NCI-H1930 (cell line): Measurements from ENCODE around the gene TBC1D9B.

Experiments
- DNase-seq, 2 experiments: peaks; one replicate each; lab custom pipeline; 2025; lab: John Stamatoyannopoulos, UW

TBC1D9B gene

DNA sequence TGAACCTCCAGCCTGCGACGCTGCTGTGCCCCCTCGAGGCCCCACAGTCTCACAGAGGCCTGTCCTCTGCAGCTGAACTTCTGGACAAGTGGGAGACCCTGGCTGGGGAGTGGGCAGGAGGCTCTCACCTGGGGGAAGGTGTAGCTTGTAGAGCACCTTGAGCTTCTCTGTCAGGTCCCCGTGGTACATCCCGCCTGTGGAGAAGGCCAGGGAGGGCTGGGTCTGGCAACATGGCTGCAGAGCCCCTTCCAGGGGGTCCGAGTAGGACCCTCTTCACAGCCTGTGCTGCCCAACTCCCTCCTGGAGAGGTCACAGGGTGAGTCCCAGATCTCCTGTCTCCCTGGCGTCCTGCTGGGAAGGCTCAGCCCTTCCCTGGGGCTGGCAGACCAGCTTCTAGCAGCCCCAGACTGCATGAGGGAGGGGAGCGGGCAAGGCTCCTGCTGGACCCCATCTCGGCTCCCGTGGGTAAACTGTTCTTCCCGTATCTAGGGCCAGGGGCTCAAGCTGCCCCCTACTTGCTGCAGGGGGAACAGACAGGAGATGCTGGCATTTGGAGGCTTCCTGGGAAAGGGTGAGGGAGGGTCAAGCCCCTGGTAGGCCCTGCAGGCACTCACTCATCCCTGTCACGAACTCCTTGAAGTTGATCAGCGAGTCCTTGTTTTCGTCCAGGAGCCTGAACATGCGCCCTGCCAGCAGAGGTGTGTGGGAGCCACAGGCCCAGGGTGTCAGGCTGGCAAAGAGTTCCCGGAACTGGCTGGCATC lies 37.9 kb downstream of the TBC1D9B start:
- DNase-seq: no peak

DNA sequence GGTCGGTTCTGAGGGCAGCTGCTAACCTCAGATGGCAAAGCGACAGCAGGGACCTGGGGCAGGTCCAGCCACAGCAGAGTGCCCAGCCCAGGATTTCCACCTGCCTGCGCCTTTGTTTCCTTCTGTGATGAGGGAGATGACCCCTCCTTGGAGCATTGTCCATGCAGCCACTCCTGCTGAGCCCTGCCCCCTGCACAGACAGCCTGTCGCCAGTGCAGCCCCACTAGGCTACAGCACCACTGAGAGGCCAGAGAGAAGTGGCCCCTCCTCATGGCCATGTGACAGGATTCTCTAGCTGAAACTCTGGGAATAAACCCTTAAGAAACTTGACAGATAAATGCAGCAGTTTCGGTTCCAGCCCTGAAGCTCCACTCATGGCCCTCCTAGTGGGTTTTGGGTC lies 38.6 kb downstream of the TBC1D9B start:
- no peak for DNase-seq

DNA sequence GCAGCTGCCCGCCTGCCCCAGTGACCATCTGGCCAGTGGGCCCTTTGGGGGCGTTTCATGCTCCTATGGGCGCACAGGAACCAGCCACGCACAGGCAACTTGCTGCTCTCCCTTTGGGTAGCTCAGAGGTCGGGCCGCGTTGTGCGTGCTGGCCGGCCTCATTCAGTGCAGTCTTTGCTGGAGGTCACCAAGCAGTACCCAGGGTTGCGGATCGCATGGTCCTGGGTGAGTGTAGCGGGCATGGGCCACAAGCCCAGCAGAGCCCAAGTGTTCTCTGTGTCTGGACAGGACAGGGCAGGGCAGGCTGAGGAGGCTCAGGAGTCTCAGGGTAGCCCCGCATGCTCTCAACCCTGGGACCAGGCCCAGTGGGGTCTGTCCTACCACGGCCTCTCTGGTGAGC lies 39.2 kb downstream of the TBC1D9B start:
- no peak for DNase-seq

DNA sequence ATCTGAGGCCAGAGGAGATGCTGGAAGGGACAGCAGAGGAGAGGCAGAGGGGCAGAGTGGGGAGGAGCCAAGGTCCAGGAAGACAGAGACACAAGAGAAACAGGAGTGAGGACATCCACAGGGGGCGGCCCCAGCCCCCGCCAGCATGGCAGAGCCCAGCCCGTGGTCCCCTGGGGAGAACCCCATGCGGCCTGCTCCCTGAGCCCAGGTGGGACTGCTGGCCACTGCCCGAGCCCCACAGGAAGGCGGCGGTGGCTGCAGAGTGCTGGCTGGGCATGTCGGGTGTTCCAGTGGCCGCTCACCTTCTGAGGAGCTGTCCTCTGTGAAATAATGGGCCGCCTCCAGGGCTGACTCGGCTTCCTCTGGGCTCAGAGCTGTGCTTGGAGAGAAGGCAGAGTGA lies 40.2 kb downstream of the TBC1D9B start:
- no peak for DNase-seq

DNA sequence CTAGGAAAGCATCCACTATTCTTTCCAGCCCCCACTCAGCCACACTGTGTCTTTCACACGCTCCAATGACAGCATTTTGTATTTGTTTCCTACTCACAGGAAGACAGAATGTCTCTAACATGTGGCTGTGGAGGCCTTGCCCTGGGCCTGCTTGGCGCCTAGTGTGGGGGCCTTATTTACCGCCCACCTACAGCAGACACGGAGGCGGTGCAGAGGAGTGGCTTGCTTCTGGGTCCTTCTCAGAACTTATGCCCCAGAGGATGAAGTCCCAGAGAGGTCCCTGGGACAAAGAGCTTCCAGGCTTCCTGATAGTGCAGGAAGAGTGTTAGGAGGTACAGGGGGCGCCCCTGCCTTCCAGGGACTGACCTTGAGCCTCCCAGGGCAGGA lies 40.6 kb downstream of the TBC1D9B start:
- DNase-seq: no peak

DNA sequence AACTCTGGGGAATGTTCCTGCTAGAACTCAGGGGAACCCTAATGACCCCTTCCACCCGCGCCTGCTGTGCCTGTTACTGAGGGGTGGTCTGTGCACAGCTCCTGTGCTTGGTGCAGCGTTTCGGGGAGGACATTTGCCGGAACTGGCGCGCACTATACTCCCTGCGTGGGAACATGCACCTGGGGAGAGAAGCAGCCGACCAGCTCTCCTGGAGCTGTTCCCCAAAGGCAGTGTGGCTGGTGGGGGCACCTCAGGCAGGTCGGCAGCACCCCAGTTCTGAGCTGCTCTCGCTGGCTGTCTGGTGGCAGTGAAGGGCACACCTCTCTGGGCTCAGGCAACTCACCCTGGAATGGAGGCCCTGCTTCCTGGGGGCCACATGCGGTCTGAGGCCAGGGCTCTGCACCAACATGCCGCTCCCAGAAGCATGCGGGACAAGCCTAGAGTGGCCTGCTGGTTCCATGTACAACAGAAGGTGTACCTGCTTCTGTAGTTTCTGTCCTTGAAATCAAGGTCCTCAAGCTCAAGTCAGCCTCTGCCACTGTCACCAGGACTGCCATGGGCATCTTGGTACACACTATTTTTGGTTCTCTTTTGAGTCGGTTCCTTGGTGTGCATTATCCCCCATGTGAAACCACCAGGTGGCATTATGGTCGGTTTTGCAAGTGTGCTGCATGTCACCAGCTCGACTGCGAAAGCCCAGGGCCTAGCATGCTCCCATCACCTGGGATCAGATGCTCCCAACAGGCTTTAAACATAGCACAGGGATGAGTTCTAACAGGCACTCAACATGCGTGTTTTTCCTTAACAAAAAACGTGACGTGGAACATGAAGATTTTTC lies 41.2 kb downstream of the TBC1D9B start:
- DNase-seq: no peak

DNA sequence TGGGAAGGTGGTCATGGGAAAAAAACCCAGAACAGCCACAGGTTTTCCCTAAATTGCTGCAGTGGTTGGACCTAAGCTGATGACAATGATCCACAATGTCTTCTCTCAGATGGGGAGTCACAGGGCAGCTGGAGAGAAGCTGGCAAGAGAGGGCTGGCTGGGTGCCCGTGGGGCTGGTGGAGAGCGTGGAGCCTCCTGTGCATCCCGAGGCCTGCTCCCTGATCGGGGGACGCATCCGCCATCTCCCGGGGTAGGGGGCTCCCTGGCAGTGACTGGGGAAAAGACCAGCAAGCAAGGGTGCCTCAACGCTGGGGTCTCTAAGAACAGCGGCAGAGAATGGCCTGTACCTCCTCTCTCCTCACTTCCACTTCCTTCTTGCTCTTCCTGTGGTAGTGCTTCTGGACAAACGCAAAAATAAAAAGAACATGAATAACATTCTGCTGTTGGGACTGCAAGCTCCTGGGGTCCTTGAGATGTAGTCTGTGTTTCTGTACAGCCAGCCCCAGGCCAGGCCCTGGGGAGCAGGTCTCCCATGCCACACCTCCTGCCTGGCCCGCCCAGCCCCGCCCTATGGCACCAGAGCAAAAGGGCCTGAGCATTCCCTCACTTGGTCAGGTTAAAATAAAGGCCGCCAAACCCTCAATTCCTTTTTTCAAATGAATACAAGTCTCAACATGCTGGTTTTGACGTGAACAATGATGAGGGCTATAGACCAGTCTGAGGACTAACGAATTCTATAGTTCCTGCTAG lies 42.0 kb downstream of the TBC1D9B start:
- no peak for DNase-seq

DNA sequence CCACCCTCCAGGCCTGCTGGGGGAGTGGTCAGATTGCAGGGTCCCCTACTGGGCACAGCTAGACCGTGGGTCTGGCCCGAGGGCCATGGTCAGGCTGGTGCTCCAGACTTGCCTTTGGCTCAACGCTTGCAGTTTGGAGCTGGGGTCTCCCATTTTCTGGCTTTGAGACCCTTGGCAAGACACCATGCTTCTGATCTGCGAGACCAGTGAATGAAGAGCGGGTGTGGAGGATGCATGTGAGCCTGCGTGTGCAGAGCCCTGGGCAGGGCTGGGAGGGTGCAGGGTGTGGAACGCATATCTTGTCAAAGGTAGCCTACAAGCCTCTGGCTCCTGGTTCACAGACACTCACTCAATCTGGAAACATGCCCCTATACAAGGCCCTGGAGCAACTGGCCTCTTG lies 43.0 kb downstream of the TBC1D9B start:
- no peak for DNase-seq

DNA sequence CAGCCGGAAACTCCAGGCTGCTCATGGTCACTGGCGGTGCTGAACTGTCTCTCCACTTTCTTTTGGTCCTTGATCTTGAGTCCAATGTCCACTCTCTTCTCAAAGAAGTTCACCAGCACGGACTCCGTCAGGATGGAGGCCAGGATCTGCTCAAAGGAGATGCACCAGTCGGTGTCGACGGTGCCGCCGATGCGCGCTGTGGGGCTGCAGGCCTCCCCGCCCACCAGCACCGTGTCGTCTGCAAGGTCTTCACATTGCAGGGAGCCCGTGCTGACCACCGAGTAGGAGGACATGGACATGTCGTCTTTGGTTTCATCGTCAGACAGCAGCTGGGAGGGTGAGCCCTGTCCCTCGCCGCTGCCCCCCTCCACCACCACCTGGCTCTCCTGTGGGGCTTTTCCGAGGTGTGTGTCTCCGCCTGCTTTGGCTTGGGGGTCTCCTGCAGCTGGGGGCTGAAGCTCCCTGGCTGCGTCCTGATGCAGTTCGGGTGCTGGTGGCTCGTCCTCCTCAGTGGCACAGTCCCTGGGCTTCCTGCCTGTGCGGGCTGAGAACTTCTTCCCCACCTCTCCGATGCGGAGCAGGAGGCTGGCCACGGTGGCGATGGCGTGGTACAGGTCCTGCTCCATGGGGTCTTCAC lies 44.1 kb downstream of the TBC1D9B start:
- no peak for DNase-seq

DNA sequence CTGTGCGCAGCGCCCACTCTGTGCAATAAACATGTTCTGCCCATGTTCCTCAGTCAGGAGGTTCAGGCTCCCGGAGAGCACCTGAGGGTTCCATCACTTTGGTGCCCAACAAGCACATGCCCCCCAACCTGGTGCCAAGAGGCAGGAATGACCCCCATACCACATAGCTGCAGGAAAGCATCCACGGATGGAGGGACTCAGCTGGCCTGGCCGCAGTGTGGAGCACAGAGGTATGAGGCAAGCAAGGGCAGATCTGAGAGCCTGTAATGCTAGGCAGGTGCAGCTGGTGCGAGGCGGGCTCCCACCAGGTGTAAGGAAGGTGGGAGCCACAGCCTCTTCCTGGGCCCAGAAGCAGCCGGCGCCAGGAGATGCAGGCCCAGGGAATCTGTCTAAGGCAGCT lies 44.8 kb downstream of the TBC1D9B start:
- no peak for DNase-seq

DNA sequence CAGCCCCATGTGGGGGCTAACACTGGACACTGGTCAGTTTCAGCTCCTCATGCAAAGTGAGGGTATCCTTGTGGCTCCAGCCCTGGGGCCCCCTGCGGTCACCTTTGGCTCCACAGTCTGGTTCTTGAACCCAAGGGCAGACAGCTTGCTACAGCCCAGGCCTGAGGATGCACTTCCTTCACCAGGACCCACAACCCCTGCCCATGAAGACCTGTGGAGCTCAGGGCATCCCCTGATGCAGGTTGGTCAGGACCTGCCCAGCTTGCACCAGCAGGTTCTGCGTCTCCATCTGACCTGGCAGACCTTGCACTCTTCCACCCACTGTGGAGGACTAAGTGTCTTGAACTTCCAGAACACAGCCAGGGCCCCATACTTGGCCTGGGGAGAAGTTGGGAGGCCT lies 45.4 kb downstream of the TBC1D9B start:
- no peak for DNase-seq

DNA sequence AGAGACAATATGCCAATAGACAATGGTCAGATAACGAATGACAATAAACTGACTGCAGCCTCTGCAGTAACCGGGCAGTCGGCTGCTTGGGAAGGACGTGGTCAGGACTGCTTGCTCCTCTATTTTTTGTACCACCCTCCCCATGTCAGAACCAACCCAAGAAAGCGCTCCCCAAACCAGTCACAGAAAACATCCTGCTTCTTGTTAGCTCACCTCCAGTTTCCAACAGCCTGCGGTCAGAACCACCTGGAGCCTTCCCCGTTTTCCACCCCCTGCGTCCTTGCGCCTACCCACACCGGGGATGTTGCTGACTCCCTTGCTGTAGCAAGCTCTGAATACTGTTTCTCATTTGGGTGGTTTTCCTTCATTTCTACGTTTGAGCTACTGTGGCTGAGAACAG lies 47.4 kb downstream of the TBC1D9B start:
- DNase-seq: no peak

DNA sequence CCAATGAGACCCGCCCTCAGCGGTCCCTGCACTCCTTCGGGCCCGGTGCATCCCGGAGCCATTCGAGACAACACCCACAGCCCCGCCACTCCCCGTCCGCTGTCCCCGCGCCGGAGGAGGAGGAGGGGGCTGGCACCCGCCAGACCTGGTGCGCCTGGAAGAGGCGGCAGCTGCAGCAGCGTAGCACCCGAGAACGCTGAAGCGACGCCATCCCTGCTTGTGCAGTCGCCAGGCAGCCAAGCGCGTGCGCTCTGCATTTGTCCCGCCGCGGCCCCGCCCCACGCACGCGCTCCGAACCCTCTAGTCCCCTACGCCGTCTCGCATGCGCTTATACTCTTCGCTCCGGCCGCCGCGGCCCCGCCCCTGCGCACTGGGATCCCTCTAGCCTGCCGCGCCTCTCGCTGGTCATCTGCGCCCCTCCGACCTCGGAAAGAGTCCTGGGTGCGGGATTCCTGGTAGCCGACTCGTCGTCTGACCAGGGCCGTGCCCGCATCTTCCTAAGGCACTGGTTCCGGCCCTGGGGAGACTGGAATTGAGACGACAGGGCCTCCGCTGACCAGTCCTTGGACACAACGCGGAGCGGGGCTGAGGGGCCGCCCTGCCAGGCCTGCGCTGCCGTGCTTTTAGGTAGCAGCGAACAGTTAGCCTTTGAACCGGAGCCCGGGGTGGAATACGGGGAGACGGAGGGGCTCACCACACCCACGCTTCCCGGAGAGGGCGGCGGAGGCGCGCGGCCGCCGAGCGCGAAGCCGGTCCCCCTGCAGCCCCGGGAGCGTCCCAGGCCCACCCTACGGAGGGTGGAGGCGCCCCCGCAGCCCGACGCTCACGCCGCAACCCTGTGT lies 48.9 kb downstream of the TBC1D9B start, which contains the start of gene MRNIP:
MRNIP (minus strand) TSS at position 232 of the 842 bp plus-strand sequence; CDS start at position 211, 21 bp downstream.
- peak; percentile 81 to 92 for DNase-seq

DNA sequence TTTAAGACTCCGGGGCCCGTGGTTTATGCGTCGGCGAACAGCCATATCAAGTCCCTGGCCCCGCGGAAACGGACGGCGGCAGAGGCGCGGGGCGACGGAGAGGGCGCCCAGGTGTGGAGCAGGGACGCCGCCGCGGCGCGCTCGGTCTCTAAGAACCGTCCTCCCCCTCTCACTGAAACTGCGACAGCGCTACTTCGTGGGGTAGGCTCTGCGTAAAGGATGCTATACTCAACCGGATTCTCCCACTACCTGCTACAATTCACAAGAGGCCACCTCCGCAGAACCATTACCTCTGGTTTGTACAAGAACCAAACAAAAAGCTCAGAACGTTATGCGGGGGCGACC lies 49.5 kb downstream of the TBC1D9B start:
- DNase-seq: peak in 1 of 2 experiments; percentile 28

DNA sequence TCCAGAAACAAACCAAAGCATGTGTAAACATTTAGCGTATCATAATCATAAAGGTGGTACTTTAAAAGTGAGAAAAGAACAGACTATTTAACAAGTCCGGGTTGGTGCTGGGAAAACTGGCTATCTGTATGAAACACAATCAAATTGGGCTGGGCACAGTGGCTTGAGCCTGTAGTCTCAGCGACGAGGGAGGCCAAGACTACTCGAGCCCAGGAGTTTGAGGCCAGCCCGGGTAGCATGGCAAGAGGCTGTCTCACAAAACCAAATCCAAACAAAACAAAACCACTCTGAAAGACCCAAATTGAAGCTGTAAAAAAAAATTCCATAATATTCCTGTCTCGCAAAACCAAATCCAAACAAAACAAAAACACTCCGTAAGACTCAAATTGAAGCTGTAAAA lies 53.3 kb downstream of the TBC1D9B start:
- no peak for DNase-seq

DNA sequence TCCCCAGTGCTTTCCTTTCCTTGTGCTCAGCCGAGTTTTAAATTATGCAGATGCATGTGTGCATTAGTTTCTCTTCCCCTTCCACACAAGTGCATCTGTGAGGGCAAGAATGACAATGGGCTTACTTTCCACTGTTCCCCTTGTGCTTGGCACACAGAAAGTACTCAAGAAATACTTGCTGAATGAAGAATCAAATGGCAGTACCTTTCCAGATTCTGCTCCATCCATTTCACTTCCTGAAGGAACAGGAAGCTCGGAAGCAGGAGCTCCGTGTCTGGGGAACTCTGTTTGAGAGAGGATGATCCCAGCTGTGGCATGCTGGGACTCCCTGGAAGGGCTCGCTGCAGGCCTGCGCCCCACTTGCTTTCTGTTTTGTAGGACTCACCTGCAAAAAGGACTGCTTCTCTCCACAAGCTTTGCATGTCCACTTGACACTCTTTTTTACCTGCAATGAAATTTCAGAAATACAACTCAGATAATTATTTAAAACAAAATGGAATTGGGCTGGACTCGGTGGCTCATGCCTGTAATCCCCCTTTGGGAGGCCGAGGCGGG lies 54.6 kb downstream of the TBC1D9B start:
- no peak for DNase-seq

DNA sequence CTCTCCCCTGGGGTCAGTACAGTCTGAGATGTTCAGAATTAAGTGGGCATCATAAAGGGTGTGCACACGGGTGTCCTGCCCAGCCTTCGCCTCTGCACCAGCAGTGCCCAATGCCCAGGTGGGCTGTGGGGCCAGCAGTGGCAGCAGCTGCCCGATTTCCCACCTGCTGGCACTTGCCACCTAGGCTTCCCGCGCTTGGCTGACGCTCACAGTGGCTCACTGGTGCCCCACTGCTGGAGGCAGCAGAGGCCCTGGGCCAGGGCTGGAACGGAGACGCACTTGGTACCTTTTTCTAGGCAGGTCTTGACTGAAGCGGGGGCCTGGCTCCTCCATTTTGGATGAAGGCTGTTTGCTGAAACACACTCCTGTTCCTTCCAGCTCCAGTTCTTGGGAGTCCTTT lies 66.1 kb downstream of the TBC1D9B start:
- no peak for DNase-seq

DNA sequence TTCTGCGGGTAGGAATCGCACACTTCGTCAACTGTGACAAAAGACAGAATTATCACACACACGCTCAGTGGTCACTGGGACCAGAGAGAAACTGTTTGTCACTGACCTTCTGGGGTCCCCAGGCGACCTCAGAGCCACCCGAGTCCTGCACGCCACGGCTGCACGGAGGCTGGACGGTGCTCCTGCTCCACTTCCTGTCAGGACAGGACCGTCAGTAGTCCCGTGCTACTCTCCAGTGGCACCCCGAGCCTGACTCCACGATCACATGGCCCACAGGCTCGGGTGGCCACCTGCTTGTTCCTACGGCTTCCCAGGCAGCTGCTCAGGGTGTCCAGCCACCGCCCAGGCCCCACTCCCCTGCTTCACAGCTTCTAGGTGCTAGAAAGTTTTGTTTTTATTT lies 66.9 kb downstream of the TBC1D9B start:
- DNase-seq: no peak

DNA sequence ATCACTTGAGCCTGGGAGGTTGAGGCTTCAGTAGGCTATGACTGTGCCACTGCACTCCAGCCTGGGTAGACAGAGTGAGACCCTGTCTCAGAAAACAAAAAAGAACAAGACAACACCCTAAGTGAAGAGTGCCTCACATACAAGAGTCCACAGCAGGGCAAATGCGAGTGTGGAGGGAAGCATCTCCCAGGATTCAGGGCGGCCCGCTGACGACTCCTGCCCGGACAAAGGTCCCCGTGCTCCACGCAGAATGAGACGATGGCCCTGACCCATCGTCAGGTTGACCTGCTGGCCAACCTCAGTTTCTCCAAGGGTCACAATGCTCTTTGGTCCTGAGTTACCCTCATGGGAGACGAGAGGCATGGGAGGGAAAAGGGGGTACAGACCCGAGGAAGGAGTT lies 67.4 kb downstream of the TBC1D9B start:
- DNase-seq: no peak

DNA sequence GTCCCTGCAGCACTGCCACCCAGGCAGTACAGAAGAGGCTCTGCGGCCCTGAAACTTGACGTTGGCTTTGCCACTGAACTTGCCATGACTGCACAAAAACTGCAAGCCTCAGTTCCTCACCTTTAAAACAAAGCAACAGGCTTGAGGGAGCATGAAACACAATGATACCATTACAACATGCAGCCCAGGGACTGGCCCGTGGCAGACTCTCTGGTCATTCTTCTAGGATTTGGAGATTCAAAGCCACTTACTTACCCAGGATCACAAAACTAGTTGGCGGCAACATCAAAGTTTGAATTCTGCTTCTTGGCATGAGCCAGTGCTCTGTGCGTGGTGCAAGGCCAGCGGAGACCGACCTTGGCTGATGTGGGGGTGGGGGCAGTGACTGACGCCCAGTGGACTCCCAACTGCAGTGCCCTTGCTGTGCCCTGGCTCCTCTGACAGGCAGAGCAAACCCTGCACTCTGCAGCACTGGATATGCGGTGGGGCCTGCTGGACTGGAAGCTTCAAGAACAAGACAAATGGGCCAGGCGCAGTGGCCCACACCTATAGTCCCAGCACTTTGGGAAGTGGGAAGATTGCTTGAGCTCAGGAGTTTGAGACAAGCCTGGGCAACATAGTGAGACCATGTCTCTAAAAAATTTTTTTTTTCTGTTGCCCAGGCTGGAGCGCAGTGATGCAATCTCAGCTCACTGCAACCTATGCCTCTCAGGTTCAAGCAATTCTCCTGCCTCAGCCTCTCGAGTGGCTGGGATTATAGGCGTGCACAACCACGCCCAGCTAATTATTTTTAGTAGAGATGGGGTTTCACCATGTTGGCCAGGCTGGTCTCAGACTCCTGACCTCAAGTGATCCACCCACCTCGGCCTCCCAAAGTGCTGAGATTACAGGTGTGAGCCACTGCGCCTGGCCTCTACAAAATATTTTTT lies 68.1 kb downstream of the TBC1D9B start:
- DNase-seq: no peak
